Upper lobe of left lung (tissue), 6 donors: ENCODE measurements around the gene CD70. TPM values are rescaled to one million over a fixed set of nuclear protein-coding genes. Genes with fewer than 3 reads are reported as not detected.
A peak's percentile ranks its signal among the peaks of the same experiment; 100 is the strongest.
"Not testable (repeated sequence)": the region's sequence is repeated elsewhere in the genome, so short reads cannot be mapped to it uniquely, and the experiment has no call there.

ENCODE experiments used
- ATAC-seq, 2 donors: fragments of 200-7000 bp; cut with Tn5 transposase; one replicate each; pipeline ENCODE4 v1.9.1; 2022; ENCODE audit warnings: mild to moderate bottlenecking in 2 of 2, moderate library complexity in 2 of 2; ENCODE audit not compliant: low FRiP score in 2 of 2
- DNase-seq, 2 donors: peaks; one replicate each; pipeline ENCODE4 v3.0.0-alpha.2; 2019 to 2020
- H3K27ac ChIP-seq, 4 donors: fragments of 200-600 bp; sonication (generic); one replicate each; pipeline ENCODE4 v1.5.1; 2016 to 2019
- H3K27me3 ChIP-seq, 4 donors: fragments of 200-600 bp; sonication (generic); one replicate each; pipeline ENCODE4 v1.5.1; 2017 to 2019
- H3K36me3 ChIP-seq, 4 donors: fragments of 200-600 bp; sonication (generic); one replicate each; pipeline ENCODE4 v1.5.1; 2016 to 2019
- H3K4me1 ChIP-seq, 4 donors: fragments of 200-600 bp; sonication (generic); one replicate each; pipeline ENCODE4 v1.5.1; 2018 to 2019
- H3K4me3 ChIP-seq, 4 donors: fragments of 200-600 bp; sonication (generic); one replicate each; pipeline ENCODE4 v1.5.1; 2017 to 2019; ENCODE audit warnings: mild to moderate bottlenecking in 2 of 4, moderate library complexity in 1 of 4
- H3K9me3 ChIP-seq, 4 donors: fragments of 200-600 bp; sonication (generic); one replicate each; pipeline ENCODE4 v1.5.1; 2018 to 2019
- EP300 ChIP-seq, 4 donors: sonication (generic); formaldehyde crosslinking; IDR thresholded peaks; one replicate each; pipeline ENCODE4 v1.5.1; 2017; ENCODE audit warnings: antibody characterized with exemption in 4 of 4, control low read depth in 2 of 4
- POLR2A ChIP-seq, 4 donors: fragments of 450-650 bp; IDR thresholded peaks; one replicate each; pipeline ENCODE4 v1.5.1; 2016 to 2017; ENCODE audit warnings: antibody characterized with exemption in 4 of 4, mild to moderate bottlenecking in 2 of 4
- POLR2AphosphoS5 ChIP-seq, 2 donors: sonication (generic); formaldehyde crosslinking; IDR thresholded peaks; one replicate each; pipeline ENCODE4 v1.5.1; 2017; ENCODE audit warnings: antibody characterized with exemption in 2 of 2
- WGBS, 2 donors: methylation state at CpG; one replicate each; pipeline ENCODE4 v1.1.5; 2017 to 2018; 5-methylcytosine and 5-hydroxymethylcytosine counted together
- total RNA-seq, 6 donors: library from RNA; depleted of rRNA in 4 of 6; stranded (reverse); fragments of >200 nt in 4 of 6; gene quantifications; one replicate each; pipeline versions ENCODE4 v1.1.0 to v1.2.1, GENCODE V29; 2016 to 2021
- TF ChIP-seq, protein P1 (sequence below), 6 experiments: fragments of 450-650 bp in 4 of 6; fragments of 200-600 bp in 2 of 6; sonication (generic) in 2 of 6; IDR thresholded peaks; one replicate each; pipeline ENCODE4 v1.5.1; 2016 to 2019; ENCODE audit warnings: antibody characterized with exemption in 6 of 6
- donor health status: DM: no; HTN: no; CAD: no; lungs with moderate emphysema.
- donor health status: DM: no; HTN: yes; CAD: no; lungs with severe emphysema.

The CD70 gene
- total RNA-seq, 6 donors from 2014 or later = 0.31 to 1.3 TPM; not detected in 4

- peaks cover 0 to 5% (median 3%) of the 10 kb centered on the region in 4 donors for H3K9me3 ChIP-seq
- no peak for ATAC-seq
- WGBS, 2 donors = 72 to 73% methylated on average over 8 of the region's 8 CpGs
- no peaks in the 10 kb centered on the region for H3K4me1 ChIP-seq
- H3K27me3 ChIP-seq = no peaks in the 10 kb centered on the region
- H3K27ac ChIP-seq = no peak overlapping the region
- DNase-seq = no peak
- H3K36me3 ChIP-seq = no peaks in the 10 kb centered on the region
- TF ChIP-seq POLR2AphosphoS5 (IDR thresholded peaks at IDR 0.05) = no peak
- TF ChIP-seq EP300 (IDR thresholded peaks at IDR 0.05) = no peak
- TF ChIP-seq, protein P1, sequence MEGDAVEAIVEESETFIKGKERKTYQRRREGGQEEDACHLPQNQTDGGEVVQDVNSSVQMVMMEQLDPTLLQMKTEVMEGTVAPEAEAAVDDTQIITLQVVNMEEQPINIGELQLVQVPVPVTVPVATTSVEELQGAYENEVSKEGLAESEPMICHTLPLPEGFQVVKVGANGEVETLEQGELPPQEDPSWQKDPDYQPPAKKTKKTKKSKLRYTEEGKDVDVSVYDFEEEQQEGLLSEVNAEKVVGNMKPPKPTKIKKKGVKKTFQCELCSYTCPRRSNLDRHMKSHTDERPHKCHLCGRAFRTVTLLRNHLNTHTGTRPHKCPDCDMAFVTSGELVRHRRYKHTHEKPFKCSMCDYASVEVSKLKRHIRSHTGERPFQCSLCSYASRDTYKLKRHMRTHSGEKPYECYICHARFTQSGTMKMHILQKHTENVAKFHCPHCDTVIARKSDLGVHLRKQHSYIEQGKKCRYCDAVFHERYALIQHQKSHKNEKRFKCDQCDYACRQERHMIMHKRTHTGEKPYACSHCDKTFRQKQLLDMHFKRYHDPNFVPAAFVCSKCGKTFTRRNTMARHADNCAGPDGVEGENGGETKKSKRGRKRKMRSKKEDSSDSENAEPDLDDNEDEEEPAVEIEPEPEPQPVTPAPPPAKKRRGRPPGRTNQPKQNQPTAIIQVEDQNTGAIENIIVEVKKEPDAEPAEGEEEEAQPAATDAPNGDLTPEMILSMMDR (IDR thresholded peaks at IDR 0.05) = no peak
- no peak overlapping the region for H3K4me3 ChIP-seq
Measured at GRCh38 chr19:6568010-6568526, 22.9 kb downstream of the CD70 start.

DNA sequence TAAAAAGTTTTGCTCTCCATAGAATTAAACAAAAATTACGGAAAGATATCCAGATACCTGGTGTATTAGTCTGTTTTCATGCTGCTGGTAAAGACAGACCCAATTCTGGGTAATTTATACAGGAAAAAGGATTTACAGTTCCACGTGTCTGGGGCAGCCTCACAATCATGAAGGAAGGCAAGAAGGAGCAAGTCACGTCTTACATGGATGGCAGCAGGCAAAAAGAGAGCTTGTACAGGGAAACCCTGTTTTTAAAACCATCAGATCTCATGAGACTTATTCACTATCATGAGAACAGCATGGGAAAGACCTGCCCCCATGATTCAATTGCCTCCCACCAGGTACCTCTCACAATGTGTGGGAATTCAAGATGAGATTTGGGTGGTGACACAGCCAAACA is 24.2 kb downstream of the CD70 start:
- 72% methylated on average over 3 of the region's 3 CpGs for WGBS, 2 donors
- not testable (repeated sequence) for H3K36me3 ChIP-seq, H3K4me1 ChIP-seq, DNase-seq, H3K27ac ChIP-seq, H3K4me3 ChIP-seq, H3K9me3 ChIP-seq, ATAC-seq, H3K27me3 ChIP-seq

DNA sequence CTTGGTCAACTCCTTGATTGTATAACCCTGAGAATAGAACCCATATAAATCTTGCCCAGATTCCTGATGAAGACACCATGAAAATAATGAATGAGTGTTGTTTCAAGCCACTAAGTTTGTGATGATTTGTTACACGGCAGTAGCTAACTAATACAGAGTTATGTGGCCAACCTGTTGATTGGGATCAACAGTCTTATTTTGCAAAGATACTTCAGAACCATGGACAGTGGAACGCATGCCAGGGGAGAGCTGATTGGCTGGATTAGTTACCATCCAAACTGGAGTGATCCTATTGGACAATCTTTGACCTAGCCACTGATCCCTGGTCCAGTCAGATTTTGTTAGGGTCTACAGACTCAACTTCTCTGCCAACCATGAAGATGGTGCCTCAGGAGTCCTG is 26.6 kb downstream of the CD70 start:
- Histone ChIP-seq H3K4me3 (no peak overlapping the region), H3K36me3 (no peaks in the 10 kb centered on the region), H3K27ac (no peak overlapping the region), H3K9me3 (peaks cover 0 to 3% (median 1%) of the 10 kb centered on the region in 4 donors), H3K27me3 (no peaks in the 10 kb centered on the region), H3K4me1 (no peaks in the 10 kb centered on the region)
- no peak for TF ChIP-seq EP300 (IDR thresholded peaks at IDR 0.05)
- TF ChIP-seq POLR2AphosphoS5 (IDR thresholded peaks at IDR 0.05) = no peak
- TF ChIP-seq POLR2A (IDR thresholded peaks at IDR 0.05) = no peak
- TF ChIP-seq, protein P1 (IDR thresholded peaks at IDR 0.05) = no peak
- no peak for DNase-seq
- no peak for ATAC-seq
- WGBS, 2 donors = 58 to 88% methylated on average over 2 of the region's 2 CpGs

DNA sequence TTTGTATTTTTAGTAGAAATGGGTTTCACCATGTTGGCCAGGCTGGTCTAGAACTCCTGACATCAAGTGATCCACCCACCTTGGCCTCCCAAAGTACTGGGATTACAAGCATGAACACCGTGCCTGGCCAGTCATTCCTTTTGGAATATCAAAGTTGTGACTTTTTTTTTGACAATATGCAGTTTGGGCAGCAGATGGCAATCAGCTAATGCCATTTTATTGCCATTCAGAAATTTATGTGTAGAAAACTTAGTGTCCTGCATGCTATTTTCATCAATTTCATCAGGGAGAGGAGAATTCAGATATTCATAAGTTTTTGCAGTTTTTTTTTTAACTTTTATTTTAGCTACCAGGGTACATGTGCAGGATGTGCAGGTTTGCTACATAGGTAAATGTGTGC is 28.5 kb downstream of the CD70 start:
- not testable (repeated sequence) for H3K4me3 ChIP-seq, H3K36me3 ChIP-seq, H3K27me3 ChIP-seq, ATAC-seq, H3K4me1 ChIP-seq, DNase-seq, H3K27ac ChIP-seq, H3K9me3 ChIP-seq
- WGBS, 2 donors = 55 to 92% methylated on average over 1 of the region's 1 CpG

GRCh38 chr19:6556480-6557195 is 34.3 kb downstream of the CD70 start:
- DNase-seq = no peak
- 53 to 57% methylated on average over 11 of the region's 11 CpGs for WGBS, 2 donors
- peak in 1 of 2 donors; percentile 31 for ATAC-seq
- H3K27ac ChIP-seq = no peak overlapping the region
- H3K36me3 ChIP-seq = no peaks in the 10 kb centered on the region
- H3K9me3 ChIP-seq = no peaks in the 10 kb centered on the region
- peaks cover 0 to 5% (median 0%) of the 10 kb centered on the region in 4 donors for H3K27me3 ChIP-seq
- peaks cover 0 to 5% (median 0%) of the 10 kb centered on the region in 4 donors for H3K4me1 ChIP-seq
- no peak for TF ChIP-seq POLR2AphosphoS5 (IDR thresholded peaks at IDR 0.05)
- TF ChIP-seq EP300 (IDR thresholded peaks at IDR 0.05) = no peak
- TF ChIP-seq POLR2A (IDR thresholded peaks at IDR 0.05) = no peak
- TF ChIP-seq, protein P1 (IDR thresholded peaks at IDR 0.05) = no peak
- H3K4me3 ChIP-seq = no peak overlapping the region

- Histone ChIP-seq H3K36me3 (no peaks in the 10 kb centered on the region), H3K4me3 (no peak overlapping the region), H3K4me1 (peaks cover 0 to 5% (median 0%) of the 10 kb centered on the region in 4 donors), H3K27me3 (peaks cover 0 to 5% (median 0%) of the 10 kb centered on the region in 4 donors), H3K9me3 (no peaks in the 10 kb centered on the region), H3K27ac (no peak overlapping the region)
- TF ChIP-seq POLR2AphosphoS5 (IDR thresholded peaks at IDR 0.05) = no peak
- TF ChIP-seq EP300 (IDR thresholded peaks at IDR 0.05) = no peak
- TF ChIP-seq, protein P1 (IDR thresholded peaks at IDR 0.05) = no peak
- TF ChIP-seq POLR2A (IDR thresholded peaks at IDR 0.05) = no peak
- 86 to 92% methylated on average over 2 of the region's 2 CpGs for WGBS, 2 donors
- ATAC-seq = no peak
- no peak for DNase-seq
Measured at GRCh38 chr19:6556043-6556449, 34.9 kb downstream of the CD70 start.
